Neural cell (in vitro differentiated cells): ENCODE results near the gene SLC2A4RG. TPM values are rescaled to one million over a fixed set of nuclear protein-coding genes. Genes with fewer than 3 reads are reported as not detected.
A peak's percentile ranks its signal among the peaks of the same experiment; 100 is the strongest.

ENCODE experiments used
- H2AFZ ChIP-seq: fragments of 200-600, 300-800 bp; sonication (generic), shearing (Covaris generic); 2 replicates; pipeline ENCODE4 v1.6.0; 2014; ENCODE audit warnings: low read depth, mild to moderate bottlenecking, antibody characterized with exemption, low read length, moderate library complexity
- H3F3A ChIP-seq: fragments of 200-600 bp; shearing (Covaris generic); 2 replicates; pipeline ENCODE4 v1.6.1; 2016; ENCODE audit warnings: mild to moderate bottlenecking, moderate library complexity, mixed read lengths, antibody characterized with exemption, low read length; ENCODE audit not compliant: insufficient read depth, poor library complexity, severe bottlenecking
- H3K27ac ChIP-seq: fragments of 200-600, 300-800 bp; sonication (generic), shearing (Covaris generic); 2 replicates; pipeline ENCODE4 v1.5.1; 2014; ENCODE audit warnings: mild to moderate bottlenecking, low read length, moderate library complexity
- H3K27me3 ChIP-seq: fragments of 300-800, 200-600 bp; sonication (generic), shearing (Covaris generic); 2 replicates; pipeline ENCODE4 v1.6.0; 2014; ENCODE audit warnings: mild to moderate bottlenecking, low read depth, low read length, moderate library complexity; ENCODE audit not compliant: insufficient read depth
- H3K36me3 ChIP-seq: fragments of 300-800, 200-600 bp; sonication (generic), shearing (Covaris generic); 2 replicates; pipeline ENCODE4 v1.5.1; 2014; ENCODE audit warnings: mild to moderate bottlenecking, antibody characterized with exemption, low read length, moderate library complexity; ENCODE audit not compliant: insufficient read depth
- H3K4me2 ChIP-seq: fragments of 300-800, 200-600 bp; sonication (generic), shearing (Covaris generic); 2 replicates; pipeline ENCODE4 v1.6.0; 2014; ENCODE audit warnings: mild to moderate bottlenecking, low read length
- H3K4me3 ChIP-seq: fragments of 300-800, 200-600 bp; sonication (generic), shearing (Covaris generic); 2 replicates; pipeline ENCODE4 v1.5.1; 2014; ENCODE audit warnings: mild to moderate bottlenecking, low read length, moderate library complexity
- H3K79me2 ChIP-seq: fragments of 200-600 bp; shearing (Covaris generic); replicated peaks from 2 replicates; pipeline ENCODE4 v1.6.0; 2014; ENCODE audit warnings: mild to moderate bottlenecking, low read length, moderate library complexity; ENCODE audit not compliant: insufficient read depth
- H3K9ac ChIP-seq: fragments of 300-800, 200-600 bp; sonication (generic), shearing (Covaris generic); 2 replicates; pipeline ENCODE4 v1.6.1; 2016; ENCODE audit warnings: mild to moderate bottlenecking, low read length, mixed read lengths
- H3K9me2 ChIP-seq: fragments of 200-600 bp; shearing (Covaris generic); 2 replicates; pipeline ENCODE4 v1.6.1; 2016; ENCODE audit warnings: mild to moderate bottlenecking, low read length, mixed read lengths; ENCODE audit not compliant: insufficient read depth
- H3K9me3 ChIP-seq: fragments of 200-600, 300-800 bp; sonication (generic), shearing (Covaris generic); 2 replicates; pipeline ENCODE4 v1.6.1; 2016; ENCODE audit warnings: mild to moderate bottlenecking, mixed run types, low read length, moderate library complexity, mixed read lengths
- H4K20me1 ChIP-seq: fragments of 200-600 bp; shearing (Covaris generic); 2 replicates; pipeline ENCODE4 v1.6.1; 2016; ENCODE audit warnings: mild to moderate bottlenecking, mixed run types; ENCODE audit not compliant: insufficient read depth
- EP300 ChIP-seq: fragments of 450-650 bp; conservative IDR thresholded peaks from 2 replicates; pipeline ENCODE4 v1.6.1; 2014; ENCODE audit warnings: antibody characterized with exemption, mild to moderate bottlenecking, moderate library complexity; ENCODE audit not compliant: poor library complexity, severe bottlenecking
- EZH2 ChIP-seq: fragments of 200-600, 300-800 bp; shearing (Covaris generic), sonication (generic); IDR thresholded peaks from 2 replicates; pipeline ENCODE4 v1.6.1; 2014; ENCODE audit warnings: antibody characterized with exemption, low read length, borderline replicate concordance, mild to moderate bottlenecking; ENCODE audit not compliant: insufficient read depth, poor library complexity, severe bottlenecking
- MXI1 ChIP-seq: fragments of 450-650 bp; conservative IDR thresholded peaks from 2 replicates; pipeline ENCODE4 v1.6.1; 2014; ENCODE audit warnings: antibody characterized with exemption, mild to moderate bottlenecking; ENCODE audit not compliant: poor library complexity, severe bottlenecking
- POLR2AphosphoS5 ChIP-seq: IDR thresholded peaks from 2 replicates; pipeline ENCODE4 v1.6.1; 2012
- RAD21 ChIP-seq: fragments of 450-650 bp; conservative IDR thresholded peaks from 2 replicates; pipeline ENCODE4 v1.6.1; 2014; ENCODE audit warnings: antibody characterized with exemption, mild to moderate bottlenecking, moderate library complexity
- SMC3 ChIP-seq: fragments of 450-650 bp; conservative IDR thresholded peaks from 2 replicates; pipeline ENCODE4 v1.6.1; 2014; ENCODE audit warnings: antibody characterized with exemption, mild to moderate bottlenecking, moderate library complexity; ENCODE audit not compliant: poor library complexity
- TAF1 ChIP-seq: IDR thresholded peaks from 2 replicates; pipeline ENCODE4 v1.6.1; 2012; ENCODE audit warnings: low read depth
- polyA minus RNA-seq: library from RNA; depleted of rRNA, polyadenylated mRNA; stranded (reverse); fragments of >200 nt; gene quantifications from 2 replicates; pipeline ENCODE4 v1.2.3, GENCODE V29; 2014
- polyA plus RNA-seq: library from polyadenylated mRNA; depleted of rRNA; stranded (reverse); fragments of >200 nt; gene quantifications from 2 replicates; pipeline ENCODE4 v1.2.3, GENCODE V29; 2014
- TF ChIP-seq, protein P1 (sequence below): fragments of 450-650 bp; IDR thresholded peaks from 2 replicates; pipeline ENCODE4 v1.5.1; 2014; ENCODE audit warnings: antibody characterized with exemption, mild to moderate bottlenecking, moderate library complexity; ENCODE audit not compliant: poor library complexity, severe bottlenecking
- TF ChIP-seq, protein P2 (sequence below): IDR thresholded peaks from 2 replicates; pipeline ENCODE4 v1.6.1; 2012; ENCODE audit warnings: borderline replicate concordance

SLC2A4RG gene, protein sequence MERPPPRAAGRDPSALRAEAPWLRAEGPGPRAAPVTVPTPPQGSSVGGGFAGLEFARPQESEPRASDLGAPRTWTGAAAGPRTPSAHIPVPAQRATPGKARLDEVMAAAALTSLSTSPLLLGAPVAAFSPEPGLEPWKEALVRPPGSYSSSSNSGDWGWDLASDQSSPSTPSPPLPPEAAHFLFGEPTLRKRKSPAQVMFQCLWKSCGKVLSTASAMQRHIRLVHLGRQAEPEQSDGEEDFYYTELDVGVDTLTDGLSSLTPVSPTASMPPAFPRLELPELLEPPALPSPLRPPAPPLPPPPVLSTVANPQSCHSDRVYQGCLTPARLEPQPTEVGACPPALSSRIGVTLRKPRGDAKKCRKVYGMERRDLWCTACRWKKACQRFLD
- polyA plus RNA-seq (52.1 and 61.8 TPM in 2 replicates), polyA minus RNA-seq (15.3 and 19.4 TPM in 2 replicates)

DNA sequence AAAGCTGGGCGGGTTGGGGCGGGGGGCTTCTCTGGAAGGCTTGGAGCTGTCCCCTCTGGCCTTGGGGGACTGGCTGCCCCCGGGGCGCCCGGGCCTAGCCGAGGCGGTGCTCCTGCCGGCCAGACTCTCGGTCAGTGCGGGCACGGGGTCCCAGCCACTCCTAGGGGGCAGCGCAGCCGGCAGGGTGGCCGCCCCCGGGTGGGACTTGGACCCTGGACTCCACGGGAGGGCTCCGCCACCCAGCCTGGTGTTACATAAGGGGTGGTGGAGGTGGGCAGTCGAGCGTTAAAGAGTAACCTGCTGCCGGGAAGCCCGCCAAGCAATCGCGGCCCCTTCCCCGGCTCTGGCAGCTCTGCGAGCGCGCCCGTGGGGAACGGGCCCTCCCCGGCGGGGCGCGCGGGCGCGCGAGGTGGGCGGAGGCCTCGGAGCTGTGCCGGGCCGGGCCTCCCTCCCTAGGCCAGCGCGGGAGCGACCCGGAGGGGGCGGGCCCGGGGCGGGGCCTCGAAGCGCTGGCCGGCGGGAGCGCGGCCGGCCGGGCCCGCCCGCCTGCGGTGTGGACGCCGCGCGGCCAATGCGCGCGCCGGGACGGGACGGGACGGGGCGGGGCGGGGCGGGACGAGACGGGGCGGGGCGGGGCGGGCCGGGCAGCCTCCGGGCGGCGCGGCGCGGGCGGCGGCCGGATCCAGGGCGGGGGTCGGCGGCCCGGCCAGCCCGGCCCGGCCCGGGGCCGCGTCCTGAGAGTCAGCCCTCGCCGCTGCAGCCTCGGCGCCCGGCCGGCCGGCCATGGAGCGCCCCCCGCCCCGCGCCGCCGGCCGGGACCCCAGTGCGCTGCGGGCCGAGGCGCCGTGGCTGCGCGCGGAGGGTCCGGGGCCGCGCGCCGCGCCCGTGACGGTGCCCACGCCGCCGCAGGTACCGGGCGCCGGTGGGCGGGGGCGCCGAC, at the start of gene SLC2A4RG:
Gene SLC2A4RG (plus strand): TSS at position 647 of the 940 bp plus-strand sequence. CDS start 137 bp downstream, at position 784.
- Histone ChIP-seq H3K4me3 (peak within 1 kb of the TSS; percentile 84), H3K9me2 (no peaks in the 10 kb centered on the region), H3K9me3 (no peaks in the 10 kb centered on the region), H2AFZ (no peak within 1 kb of the TSS), H3K27me3 (no peaks in the 10 kb centered on the region), H3K27ac (peak within 1 kb of the TSS; percentile 47), H3K79me2 (no peaks in the 10 kb centered on the region), H3K9ac (peak within 1 kb of the TSS; percentile 76), H3K36me3 (no peaks in the 10 kb centered on the region), H3F3A (no peaks in the 10 kb centered on the region), H3K4me2 (peak within 1 kb of the TSS; percentile 70), H4K20me1 (no peaks in the 10 kb centered on the region)
- TF ChIP-seq TAF1, result no peak
- TF ChIP-seq, protein P1, sequence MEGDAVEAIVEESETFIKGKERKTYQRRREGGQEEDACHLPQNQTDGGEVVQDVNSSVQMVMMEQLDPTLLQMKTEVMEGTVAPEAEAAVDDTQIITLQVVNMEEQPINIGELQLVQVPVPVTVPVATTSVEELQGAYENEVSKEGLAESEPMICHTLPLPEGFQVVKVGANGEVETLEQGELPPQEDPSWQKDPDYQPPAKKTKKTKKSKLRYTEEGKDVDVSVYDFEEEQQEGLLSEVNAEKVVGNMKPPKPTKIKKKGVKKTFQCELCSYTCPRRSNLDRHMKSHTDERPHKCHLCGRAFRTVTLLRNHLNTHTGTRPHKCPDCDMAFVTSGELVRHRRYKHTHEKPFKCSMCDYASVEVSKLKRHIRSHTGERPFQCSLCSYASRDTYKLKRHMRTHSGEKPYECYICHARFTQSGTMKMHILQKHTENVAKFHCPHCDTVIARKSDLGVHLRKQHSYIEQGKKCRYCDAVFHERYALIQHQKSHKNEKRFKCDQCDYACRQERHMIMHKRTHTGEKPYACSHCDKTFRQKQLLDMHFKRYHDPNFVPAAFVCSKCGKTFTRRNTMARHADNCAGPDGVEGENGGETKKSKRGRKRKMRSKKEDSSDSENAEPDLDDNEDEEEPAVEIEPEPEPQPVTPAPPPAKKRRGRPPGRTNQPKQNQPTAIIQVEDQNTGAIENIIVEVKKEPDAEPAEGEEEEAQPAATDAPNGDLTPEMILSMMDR, result no peak
- no peak for TF ChIP-seq EZH2
- no peak for TF ChIP-seq POLR2AphosphoS5
- TF ChIP-seq MXI1, result no peak
- TF ChIP-seq RAD21, result no peak
- TF ChIP-seq EP300, result no peak
- TF ChIP-seq SMC3, result no peak
- TF ChIP-seq, protein P2, sequence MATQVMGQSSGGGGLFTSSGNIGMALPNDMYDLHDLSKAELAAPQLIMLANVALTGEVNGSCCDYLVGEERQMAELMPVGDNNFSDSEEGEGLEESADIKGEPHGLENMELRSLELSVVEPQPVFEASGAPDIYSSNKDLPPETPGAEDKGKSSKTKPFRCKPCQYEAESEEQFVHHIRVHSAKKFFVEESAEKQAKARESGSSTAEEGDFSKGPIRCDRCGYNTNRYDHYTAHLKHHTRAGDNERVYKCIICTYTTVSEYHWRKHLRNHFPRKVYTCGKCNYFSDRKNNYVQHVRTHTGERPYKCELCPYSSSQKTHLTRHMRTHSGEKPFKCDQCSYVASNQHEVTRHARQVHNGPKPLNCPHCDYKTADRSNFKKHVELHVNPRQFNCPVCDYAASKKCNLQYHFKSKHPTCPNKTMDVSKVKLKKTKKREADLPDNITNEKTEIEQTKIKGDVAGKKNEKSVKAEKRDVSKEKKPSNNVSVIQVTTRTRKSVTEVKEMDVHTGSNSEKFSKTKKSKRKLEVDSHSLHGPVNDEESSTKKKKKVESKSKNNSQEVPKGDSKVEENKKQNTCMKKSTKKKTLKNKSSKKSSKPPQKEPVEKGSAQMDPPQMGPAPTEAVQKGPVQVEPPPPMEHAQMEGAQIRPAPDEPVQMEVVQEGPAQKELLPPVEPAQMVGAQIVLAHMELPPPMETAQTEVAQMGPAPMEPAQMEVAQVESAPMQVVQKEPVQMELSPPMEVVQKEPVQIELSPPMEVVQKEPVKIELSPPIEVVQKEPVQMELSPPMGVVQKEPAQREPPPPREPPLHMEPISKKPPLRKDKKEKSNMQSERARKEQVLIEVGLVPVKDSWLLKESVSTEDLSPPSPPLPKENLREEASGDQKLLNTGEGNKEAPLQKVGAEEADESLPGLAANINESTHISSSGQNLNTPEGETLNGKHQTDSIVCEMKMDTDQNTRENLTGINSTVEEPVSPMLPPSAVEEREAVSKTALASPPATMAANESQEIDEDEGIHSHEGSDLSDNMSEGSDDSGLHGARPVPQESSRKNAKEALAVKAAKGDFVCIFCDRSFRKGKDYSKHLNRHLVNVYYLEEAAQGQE, result no peak
